ENCODE measurements around the gene TYW1B.
"Not testable (repeated sequence)": the region's sequence is repeated elsewhere in the genome, so short reads cannot be mapped to it uniquely, and the experiment has no call there.

The TYW1B gene

GRCh38 chr7:72709909-72710308, 118.1 kb downstream of the TYW1B start:
- Histone ChIP-seq H3K9me3 (no peaks in the 10 kb centered on the region), H3K4me3 (no peak overlapping the region), H3K27ac (no peak overlapping the region), H3K4me1 (no peaks in the 10 kb centered on the region), H3K36me3 (peaks cover 0 to 7% (median 7%) of the 10 kb centered on the region in 3 donors), H3K27me3 (no peaks in the 10 kb centered on the region)
- no peak for DNase-seq
- intact Hi-C loops (cut with DNase I; ENCODE audit: low total_unique reads): no loop called here
- TF ChIP-seq, protein P1, sequence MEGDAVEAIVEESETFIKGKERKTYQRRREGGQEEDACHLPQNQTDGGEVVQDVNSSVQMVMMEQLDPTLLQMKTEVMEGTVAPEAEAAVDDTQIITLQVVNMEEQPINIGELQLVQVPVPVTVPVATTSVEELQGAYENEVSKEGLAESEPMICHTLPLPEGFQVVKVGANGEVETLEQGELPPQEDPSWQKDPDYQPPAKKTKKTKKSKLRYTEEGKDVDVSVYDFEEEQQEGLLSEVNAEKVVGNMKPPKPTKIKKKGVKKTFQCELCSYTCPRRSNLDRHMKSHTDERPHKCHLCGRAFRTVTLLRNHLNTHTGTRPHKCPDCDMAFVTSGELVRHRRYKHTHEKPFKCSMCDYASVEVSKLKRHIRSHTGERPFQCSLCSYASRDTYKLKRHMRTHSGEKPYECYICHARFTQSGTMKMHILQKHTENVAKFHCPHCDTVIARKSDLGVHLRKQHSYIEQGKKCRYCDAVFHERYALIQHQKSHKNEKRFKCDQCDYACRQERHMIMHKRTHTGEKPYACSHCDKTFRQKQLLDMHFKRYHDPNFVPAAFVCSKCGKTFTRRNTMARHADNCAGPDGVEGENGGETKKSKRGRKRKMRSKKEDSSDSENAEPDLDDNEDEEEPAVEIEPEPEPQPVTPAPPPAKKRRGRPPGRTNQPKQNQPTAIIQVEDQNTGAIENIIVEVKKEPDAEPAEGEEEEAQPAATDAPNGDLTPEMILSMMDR (IDR thresholded peaks at IDR 0.05): no peak

DNA sequence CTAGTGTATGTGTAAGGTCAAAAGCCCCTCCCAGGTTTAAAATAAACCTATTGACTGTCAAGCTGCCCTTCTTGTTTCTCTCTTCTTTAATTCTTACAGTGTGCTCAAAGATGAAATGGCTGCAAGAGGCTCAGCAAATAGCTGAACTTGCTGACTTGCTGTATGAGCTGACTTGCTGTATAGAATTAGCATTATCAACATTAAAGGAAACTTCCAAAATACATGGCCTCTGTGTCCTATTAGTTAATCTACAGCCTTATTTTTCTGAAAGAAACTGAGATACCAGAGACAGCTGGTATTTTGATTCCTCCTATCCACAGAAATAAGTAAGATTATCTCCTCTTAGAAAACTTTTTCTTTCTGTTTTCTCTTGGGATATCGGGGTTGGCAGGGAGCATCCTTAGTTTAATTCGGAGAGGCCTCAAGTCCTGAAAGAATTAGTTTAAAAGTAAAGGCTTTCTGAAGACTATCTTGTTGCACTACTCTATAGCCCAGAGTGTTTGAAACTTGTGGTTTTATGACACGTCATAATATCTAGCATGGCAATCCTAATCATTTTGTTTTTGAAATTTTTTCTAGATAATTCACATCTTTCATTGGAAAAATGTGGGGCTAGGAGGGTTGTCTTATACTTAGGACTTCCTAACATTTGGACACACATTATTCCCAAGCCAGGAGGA, 119.5 kb downstream of the TYW1B start:
- H3K27me3 ChIP-seq; H3K27ac ChIP-seq; intact Hi-C loops (cut with DNase I; ENCODE audit: low total_unique reads); H3K9me3 ChIP-seq; H3K4me1 ChIP-seq; H3K4me3 ChIP-seq; H3K36me3 ChIP-seq; DNase-seq: not testable (repeated sequence)

- intact Hi-C loops (cut with DNase I; ENCODE audit: low total_unique reads): no loop called here
- no peak for DNase-seq
- H3K9me3 ChIP-seq: no peaks in the 10 kb centered on the region
- TF ChIP-seq, protein P1 (IDR thresholded peaks at IDR 0.05): no peak
- H3K27ac ChIP-seq: no peak overlapping the region
- no peaks in the 10 kb centered on the region for H3K4me1 ChIP-seq
- H3K36me3 ChIP-seq: no peaks in the 10 kb centered on the region
- no peak overlapping the region for H3K4me3 ChIP-seq
- H3K27me3 ChIP-seq: no peaks in the 10 kb centered on the region
These were observed 121.5 kb downstream of the TYW1B start for GRCh38 chr7:72706521-72706920.

DNA sequence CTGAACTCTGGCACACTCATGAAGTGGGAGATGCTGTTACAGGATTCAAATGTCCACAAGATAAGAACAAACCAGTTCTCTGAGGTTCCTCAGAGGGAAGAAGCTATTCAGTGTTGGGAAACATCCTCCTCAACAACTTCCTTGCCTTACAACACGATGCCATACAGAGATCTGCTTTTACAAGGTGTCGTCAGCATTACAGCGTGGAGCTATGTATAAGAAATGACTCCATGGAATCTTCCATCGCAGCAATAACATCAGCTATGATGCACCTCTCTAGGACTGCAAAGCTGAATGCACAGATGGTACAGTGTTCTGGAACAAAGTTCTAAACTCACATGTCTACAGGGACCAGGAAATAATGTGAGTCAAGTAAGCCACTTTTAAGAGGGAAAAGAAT, 122.3 kb downstream of the TYW1B start:
- H3K4me3 ChIP-seq; H3K27me3 ChIP-seq; intact Hi-C loops (cut with DNase I; ENCODE audit: low total_unique reads); H3K36me3 ChIP-seq; H3K4me1 ChIP-seq; DNase-seq; H3K9me3 ChIP-seq; H3K27ac ChIP-seq: not testable (repeated sequence)

- no peak for DNase-seq
- Histone ChIP-seq H3K4me1 (no peaks in the 10 kb centered on the region), H3K27ac (no peak overlapping the region), H3K27me3 (no peaks in the 10 kb centered on the region), H3K9me3 (no peaks in the 10 kb centered on the region), H3K36me3 (no peaks in the 10 kb centered on the region), H3K4me3 (no peak overlapping the region)
- intact Hi-C loops (cut with DNase I; ENCODE audit: low total_unique reads): no loop called here
- TF ChIP-seq, protein P1 (IDR thresholded peaks at IDR 0.05): no peak
These were observed 123.1 kb downstream of the TYW1B start for GRCh38 chr7:72704894-72705293.

- H3K4me1 ChIP-seq; H3K27me3 ChIP-seq; H3K9me3 ChIP-seq; H3K4me3 ChIP-seq; DNase-seq; H3K36me3 ChIP-seq; intact Hi-C loops (cut with DNase I; ENCODE audit: low total_unique reads); H3K27ac ChIP-seq: not testable (repeated sequence)
These were observed 127.5 kb downstream of the TYW1B start for GRCh38 chr7:72700548-72700947.

- H3K9me3 ChIP-seq; H3K4me3 ChIP-seq; H3K27me3 ChIP-seq; H3K27ac ChIP-seq; H3K4me1 ChIP-seq; DNase-seq; intact Hi-C loops (cut with DNase I; ENCODE audit: low total_unique reads): not testable (repeated sequence)
- H3K36me3 ChIP-seq: peaks cover 4 to 10% (median 9%) of the 10 kb centered on the region in 3 donors
These were observed 130.9 kb downstream of the TYW1B start for GRCh38 chr7:72697066-72697465.

GRCh38 chr7:72696643-72697042, 131.4 kb downstream of the TYW1B start:
- H3K4me3 ChIP-seq; intact Hi-C loops (cut with DNase I; ENCODE audit: low total_unique reads); H3K9me3 ChIP-seq; DNase-seq; H3K27ac ChIP-seq; H3K27me3 ChIP-seq; H3K4me1 ChIP-seq: not testable (repeated sequence)
- peaks cover 4 to 10% (median 9%) of the 10 kb centered on the region in 3 donors for H3K36me3 ChIP-seq

GRCh38 chr7:72695482-72695881, 132.5 kb downstream of the TYW1B start:
- DNase-seq; H3K4me1 ChIP-seq; H3K9me3 ChIP-seq; H3K27me3 ChIP-seq; H3K4me3 ChIP-seq; intact Hi-C loops (cut with DNase I; ENCODE audit: low total_unique reads); H3K27ac ChIP-seq: not testable (repeated sequence)
- H3K36me3 ChIP-seq: peaks cover 4 to 10% (median 9%) of the 10 kb centered on the region in 3 donors

GRCh38 chr7:72691442-72691841, 136.6 kb downstream of the TYW1B start:
- not testable (repeated sequence) for H3K4me3 ChIP-seq

DNA sequence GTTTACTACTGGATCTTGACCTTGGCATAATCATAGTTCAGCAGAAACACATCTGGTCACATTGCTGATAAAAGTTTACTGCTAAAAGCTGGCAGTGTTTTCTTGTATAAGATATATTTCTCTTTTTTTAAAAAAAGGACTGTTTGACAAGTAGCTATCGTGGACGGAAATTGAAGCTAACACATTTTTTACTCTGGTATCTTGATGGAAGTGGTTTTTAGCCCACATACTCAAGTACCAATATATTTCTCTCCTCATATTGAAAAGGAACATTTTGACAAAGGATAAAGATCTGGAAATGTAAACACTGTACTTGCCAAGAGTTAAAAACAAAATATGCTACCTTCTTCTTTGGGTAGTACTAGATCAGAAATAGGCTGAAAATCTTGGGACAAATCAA, 137.8 kb downstream of the TYW1B start:
- H3K4me1 ChIP-seq; intact Hi-C loops (cut with DNase I; ENCODE audit: low total_unique reads); H3K4me3 ChIP-seq; H3K27me3 ChIP-seq; DNase-seq; H3K9me3 ChIP-seq; H3K27ac ChIP-seq: not testable (repeated sequence)
- peaks cover 4 to 10% (median 9%) of the 10 kb centered on the region in 3 donors for H3K36me3 ChIP-seq

More at GRCh38 chr7:72691442-72691841, 136.6 kb downstream of the TYW1B start:
- H3K27me3 ChIP-seq; H3K27ac ChIP-seq; intact Hi-C loops (cut with DNase I; ENCODE audit: low total_unique reads); H3K4me1 ChIP-seq; H3K9me3 ChIP-seq; DNase-seq: not testable (repeated sequence)
- peaks cover 4 to 10% (median 9%) of the 10 kb centered on the region in 3 donors for H3K36me3 ChIP-seq

All from tibial artery (tissue), 4 donors.